OCI-LY7 (cell line): ENCODE measurements around the gene ATP1B3.

Experiments used
- CTCF ChIP-seq: fragments of 200-600 bp; sonication (generic); conservative IDR thresholded peaks from 2 replicates; pipeline ENCODE4 v1.5.1; 2014; ENCODE audit warnings: mild to moderate bottlenecking, antibody characterized with exemption, low read length, moderate library complexity, mixed read lengths
- EZH2phosphoT487 ChIP-seq: fragments of 200-600 bp; sonication (generic); IDR thresholded peaks from 2 replicates; pipeline ENCODE4 v1.6.1; 2018; ENCODE audit warnings: low read depth, borderline replicate concordance, mild to moderate bottlenecking, mixed run types, antibody characterized with exemption, low read length, moderate library complexity, mixed read lengths

GRCh38 chr3:141900343-141900742 lies 23.9 kb downstream of the ATP1B3 start:
- TF ChIP-seq CTCF (no peak), EZH2phosphoT487 (no peak)
